Gastroesophageal sphincter (tissue), 4 donors: Measurements from ENCODE around the gene NOTCH2. TPM values are rescaled to one million over a fixed set of nuclear protein-coding genes. Genes with fewer than 3 reads are reported as not detected.
"Not testable (repeated sequence)": the region's sequence is repeated elsewhere in the genome, so short reads cannot be mapped to it uniquely, and the experiment has no call there.

ENCODE experiments used
- ATAC-seq: fragments of 150-250 bp; one replicate; pipeline ENCODE4 v1.9.1; 2016; ENCODE audit warnings: mild to moderate bottlenecking, moderate library complexity
- H3K27ac ChIP-seq, 4 donors: fragments of 200-600 bp; sonication (generic) in 3 of 4; 1 replicate in 3 of 4; 2 replicates in 1 of 4; pipeline ENCODE4 v1.5.1; 2016 to 2019
- H3K27me3 ChIP-seq: fragments of 200-600 bp; sonication (generic); one replicate; pipeline ENCODE4 v1.5.1; 2019
- H3K36me3 ChIP-seq, 2 donors: fragments of 200-600 bp; sonication (generic); one replicate each; pipeline ENCODE4 v1.5.1; 2019; ENCODE audit warnings: control low read depth in 1 of 2
- H3K4me1 ChIP-seq, 3 donors: fragments of 200-600 bp; sonication (generic); 1 replicate in 2 of 3; 2 replicates in 1 of 3; pipeline ENCODE4 v1.5.1; 2016 to 2019; ENCODE audit warnings: control low read depth in 2 of 3
- H3K4me3 ChIP-seq, 2 donors: fragments of 200-600 bp; sonication (generic); one replicate each; pipeline ENCODE4 v1.5.1; 2019; ENCODE audit warnings: mild to moderate bottlenecking in 1 of 2, moderate library complexity in 1 of 2
- H3K9me3 ChIP-seq, 3 donors: fragments of 200-600 bp; sonication (generic); one replicate each; pipeline ENCODE4 v1.5.1; 2017 to 2019; ENCODE audit warnings: control low read depth in 2 of 3
- CTCF ChIP-seq, 4 experiments: fragments of 200-600 bp in 2 of 4; fragments of 450-650 bp in 2 of 4; sonication (generic) in 1 of 4; IDR thresholded peaks; one replicate each; pipeline ENCODE4 v1.5.1; 2017 to 2019; ENCODE audit warnings: antibody characterized with exemption in 4 of 4, mild to moderate bottlenecking in 2 of 4, moderate library complexity in 2 of 4
- EP300 ChIP-seq: sonication (generic); formaldehyde crosslinking; IDR thresholded peaks from one replicate; pipeline ENCODE4 v1.6.1; 2017; ENCODE audit warnings: antibody characterized with exemption, mild to moderate bottlenecking
- POLR2A ChIP-seq, 2 donors: fragments of 450-650 bp; IDR thresholded peaks; one replicate each; pipeline ENCODE4 v1.6.1; 2017; ENCODE audit warnings: antibody characterized with exemption in 2 of 2, mild to moderate bottlenecking in 2 of 2, moderate library complexity in 1 of 2
- POLR2AphosphoS5 ChIP-seq: sonication (generic); formaldehyde crosslinking; IDR thresholded peaks from one replicate; pipeline ENCODE4 v1.6.1; 2017; ENCODE audit warnings: antibody characterized with exemption
- WGBS, 2 donors: methylation state at CpG; one replicate each; pipeline ENCODE4 v1.1.5; 2018; ENCODE audit warnings: low coverage in 1 of 2; 5-methylcytosine and 5-hydroxymethylcytosine counted together
- total RNA-seq, 4 donors: library from RNA; depleted of rRNA; stranded (reverse); fragments of >200 nt; gene quantifications; one replicate each; pipeline ENCODE4 v1.1.0, GENCODE V29; 2016

The NOTCH2 gene
- total RNA-seq, 4 donors from 2014 or later: 79.8 to 150 (median 105) TPM

GRCh38 chr1:120014978-120015377 is 54.5 kb downstream of the NOTCH2 start:
- not testable (repeated sequence) for H3K27me3 ChIP-seq, H3K27ac ChIP-seq, H3K4me1 ChIP-seq, H3K9me3 ChIP-seq, H3K4me3 ChIP-seq, ATAC-seq, H3K36me3 ChIP-seq
- WGBS, 2 donors: 9% methylated on average over 3 of the region's 7 CpGs; no CpG with 5 or more reads in 1 of the 2 donors
- TF ChIP-seq CTCF (IDR thresholded peaks at IDR 0.05): peak in 2 of 4 experiments; percentile 9 to 32

GRCh38 chr1:120008320-120008719 is 61.1 kb downstream of the NOTCH2 start:
- not testable (repeated sequence) for H3K4me3 ChIP-seq, H3K9me3 ChIP-seq, H3K36me3 ChIP-seq, H3K27ac ChIP-seq, H3K27me3 ChIP-seq, H3K4me1 ChIP-seq, ATAC-seq
- 40% methylated on average over 1 of the region's 1 CpG; no CpG with 5 or more reads in 1 of the 2 donors for WGBS, 2 donors

- WGBS, 2 donors: no CpG with 5 or more reads among the region's 1 CpG
- not testable (repeated sequence) for H3K27ac ChIP-seq, ATAC-seq, H3K36me3 ChIP-seq, H3K4me1 ChIP-seq, H3K9me3 ChIP-seq, H3K27me3 ChIP-seq, H3K4me3 ChIP-seq
Measured at GRCh38 chr1:120007850-120008249, 61.6 kb downstream of the NOTCH2 start.

GRCh38 chr1:120001035-120001434 is 68.4 kb downstream of the NOTCH2 start:
- 95 to 100% methylated on average over 4 to 6 of the region's 9 CpGs for WGBS, 2 donors

GRCh38 chr1:119996731-119997312 is 72.6 kb downstream of the NOTCH2 start:
- H3K4me3 ChIP-seq, H3K4me1 ChIP-seq, H3K9me3 ChIP-seq, H3K27me3 ChIP-seq, ATAC-seq, H3K27ac ChIP-seq: not testable (repeated sequence)
- peaks cover 0 to 12% of the 10 kb centered on the region in 2 donors for H3K36me3 ChIP-seq
- WGBS, 2 donors: no CpG with 5 or more reads among the region's 1 CpG

More at GRCh38 chr1:120001035-120001434, 68.4 kb downstream of the NOTCH2 start:
- H3K36me3 ChIP-seq: peaks cover 0 to 20% of the 10 kb centered on the region in 2 donors
- ATAC-seq, H3K27me3 ChIP-seq, H3K4me1 ChIP-seq, H3K27ac ChIP-seq, H3K9me3 ChIP-seq, H3K4me3 ChIP-seq: not testable (repeated sequence)

- not testable (repeated sequence) for H3K4me1 ChIP-seq, H3K4me3 ChIP-seq, H3K27ac ChIP-seq, H3K36me3 ChIP-seq, H3K9me3 ChIP-seq, H3K27me3 ChIP-seq, ATAC-seq
- no CpG with 5 or more reads among the region's 2 CpGs for WGBS, 2 donors
Measured at GRCh38 chr1:119995975-119996374, 73.5 kb downstream of the NOTCH2 start.

- H3K27me3 ChIP-seq: no peaks in the 10 kb centered on the region
- H3K4me1 ChIP-seq: peaks cover 13 to 18% (median 14%) of the 10 kb centered on the region in 3 donors
- TF ChIP-seq POLR2A (IDR thresholded peaks at IDR 0.05): no peak
- TF ChIP-seq CTCF (IDR thresholded peaks at IDR 0.05): no peak
- TF ChIP-seq POLR2AphosphoS5: no peak
- no peak for TF ChIP-seq EP300
- H3K36me3 ChIP-seq: peaks cover 0 to 14% of the 10 kb centered on the region in 2 donors
- H3K4me3 ChIP-seq: no peak overlapping the region
- ATAC-seq: no peak
- peak overlapping the region in 3 of 4 donors; percentile 46 to 58 (median 52) for H3K27ac ChIP-seq
- WGBS, 2 donors: 80 to 85% methylated on average over 1 to 2 of the region's 2 CpGs
- no peaks in the 10 kb centered on the region for H3K9me3 ChIP-seq
Measured at GRCh38 chr1:119988306-119989062, 81.0 kb downstream of the NOTCH2 start.
